ENCODE measurements around the gene COL28A1. TPM values are rescaled to one million over a fixed set of nuclear protein-coding genes. Genes with fewer than 3 reads are reported as not detected.
A peak's percentile ranks its signal among the peaks of the same experiment; 100 is the strongest.

The COL28A1 gene
- total RNA-seq, 3 donors from 2014 or later (not counting 1 experiment from before 2014, with no cell fraction given): 0.28 to 0.84 (median 0.45) TPM

GRCh38 chr7:7573701-7574100, 38.0 kb upstream of the COL28A1 start:
- Mint-ChIP-seq H3K4me3 (no peak overlapping the region), H3K27ac (no peak overlapping the region), H3K9me3 (no peaks in the 10 kb centered on the region), H3K36me3 (no peaks in the 10 kb centered on the region), H3K4me1 (peaks cover 22 to 23% of the 10 kb centered on the region in 2 donors), H3K27me3 (ENCODE audit: low read depth in 2 of 2) (no peaks in the 10 kb centered on the region)
- no peak overlapping the region for H3K27ac ChIP-seq (ENCODE audit: low read length)
- WGBS (ENCODE audit: insufficient coverage): no CpG with 5 or more reads among the region's 2 CpGs
- H3K9me3 ChIP-seq (ENCODE audit: control insufficient read depth, insufficient read depth, low read length): no peaks in the 10 kb centered on the region
- TF ChIP-seq CTCF (IDR thresholded peaks at IDR 0.05): no peak
- peaks cover 7% of the 10 kb centered on the region for H3K4me1 ChIP-seq (ENCODE audit: control insufficient read depth, insufficient read depth, low read length)
- H3K36me3 ChIP-seq (ENCODE audit: control insufficient read depth, insufficient read depth, low read length): peaks cover 6% of the 10 kb centered on the region
- intact Hi-C loops (cut with micrococcal nuclease): no loop called here
- no peak for ATAC-seq
- no peak overlapping the region for H3K4me3 ChIP-seq (ENCODE audit: low read length)
- H3K27me3 ChIP-seq (ENCODE audit: control insufficient read depth, insufficient read depth, low read length): no peaks in the 10 kb centered on the region
- DNase-seq: no peak

GRCh38 chr7:7570584-7570983, 34.9 kb upstream of the COL28A1 start:
- intact Hi-C loops (cut with micrococcal nuclease): no loop called here

DNA sequence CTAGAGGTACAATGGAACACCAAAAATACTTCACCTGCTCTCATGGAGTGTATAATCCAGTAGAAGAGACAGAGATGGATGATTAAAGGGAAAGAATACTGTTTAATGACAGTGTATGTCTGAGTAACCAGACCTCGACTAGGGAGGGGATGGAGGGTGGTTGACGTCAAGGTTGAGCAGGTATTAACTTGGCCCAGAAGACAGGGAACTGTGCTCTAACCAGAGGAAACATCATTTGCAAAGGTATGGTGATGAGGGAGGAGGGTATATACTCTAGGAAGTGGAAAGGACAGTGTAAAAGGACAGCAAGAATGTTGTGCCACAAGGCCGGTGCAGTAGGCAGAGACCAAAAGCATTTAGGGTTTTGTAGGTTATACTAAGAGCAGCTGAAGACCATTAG, 33.9 kb upstream of the COL28A1 start:
- no peak for TF ChIP-seq CTCF (IDR thresholded peaks at IDR 0.05)
- Mint-ChIP-seq H3K27ac (peak overlapping the region in 1 of 2 donors; percentile 66), H3K9me3 (no peaks in the 10 kb centered on the region), H3K36me3 (no peaks in the 10 kb centered on the region), H3K4me3 (peak overlapping the region; percentile 78), H3K27me3 (ENCODE audit: low read depth in 2 of 2) (no peaks in the 10 kb centered on the region), H3K4me1 (peaks cover 37 to 38% of the 10 kb centered on the region in 2 donors)
- Histone ChIP-seq H3K27me3 (ENCODE audit: control insufficient read depth, insufficient read depth, low read length) (no peaks in the 10 kb centered on the region), H3K4me1 (ENCODE audit: control insufficient read depth, insufficient read depth, low read length) (peaks cover 14% of the 10 kb centered on the region), H3K9me3 (ENCODE audit: control insufficient read depth, insufficient read depth, low read length) (no peaks in the 10 kb centered on the region), H3K27ac (ENCODE audit: low read length) (peak overlapping the region; percentile 81), H3K4me3 (ENCODE audit: low read length) (peak overlapping the region; percentile 13), H3K36me3 (ENCODE audit: control insufficient read depth, insufficient read depth, low read length) (peaks cover 6% of the 10 kb centered on the region)
- intact Hi-C loops (cut with micrococcal nuclease): no loop called here
- WGBS (ENCODE audit: insufficient coverage): 73% methylated on average over 3 of the region's 3 CpGs
- DNase-seq (peak in 1 of 2 donors; percentile 14), ATAC-seq (no peak)

More at GRCh38 chr7:7570584-7570983, 34.9 kb upstream of the COL28A1 start:
- peaks cover 14% of the 10 kb centered on the region for H3K4me1 ChIP-seq (ENCODE audit: control insufficient read depth, insufficient read depth, low read length)
- Mint-ChIP-seq H3K27ac (peak overlapping the region in 1 of 2 donors; percentile 66), H3K4me1 (peaks cover 37 to 38% of the 10 kb centered on the region in 2 donors), H3K27me3 (ENCODE audit: low read depth in 2 of 2) (no peaks in the 10 kb centered on the region), H3K9me3 (no peaks in the 10 kb centered on the region), H3K4me3 (no peak overlapping the region), H3K36me3 (no peaks in the 10 kb centered on the region)
- ATAC-seq: no peak
- 94% methylated on average over 3 of the region's 3 CpGs for WGBS (ENCODE audit: insufficient coverage)
- no peak overlapping the region for H3K27ac ChIP-seq (ENCODE audit: low read length)
- no peak for DNase-seq
- no peak overlapping the region for H3K4me3 ChIP-seq (ENCODE audit: low read length)
- no peaks in the 10 kb centered on the region for H3K9me3 ChIP-seq (ENCODE audit: control insufficient read depth, insufficient read depth, low read length)
- TF ChIP-seq CTCF (IDR thresholded peaks at IDR 0.05): no peak
- H3K36me3 ChIP-seq (ENCODE audit: control insufficient read depth, insufficient read depth, low read length): peaks cover 6% of the 10 kb centered on the region
- H3K27me3 ChIP-seq (ENCODE audit: control insufficient read depth, insufficient read depth, low read length): no peaks in the 10 kb centered on the region

- intact Hi-C loops (cut with micrococcal nuclease): no loop called here
- Mint-ChIP-seq H3K36me3 (no peaks in the 10 kb centered on the region), H3K27ac (peak overlapping the region in 1 of 2 donors; percentile 66), H3K9me3 (no peaks in the 10 kb centered on the region), H3K27me3 (ENCODE audit: low read depth in 2 of 2) (no peaks in the 10 kb centered on the region), H3K4me3 (peak overlapping the region; percentile 78), H3K4me1 (peaks cover 37 to 38% of the 10 kb centered on the region in 2 donors)
- ATAC-seq: no peak
- Histone ChIP-seq H3K4me1 (ENCODE audit: control insufficient read depth, insufficient read depth, low read length) (peaks cover 14% of the 10 kb centered on the region), H3K9me3 (ENCODE audit: control insufficient read depth, insufficient read depth, low read length) (no peaks in the 10 kb centered on the region), H3K27ac (ENCODE audit: low read length) (peak overlapping the region; percentile 81), H3K36me3 (ENCODE audit: control insufficient read depth, insufficient read depth, low read length) (peaks cover 6% of the 10 kb centered on the region), H3K27me3 (ENCODE audit: control insufficient read depth, insufficient read depth, low read length) (no peaks in the 10 kb centered on the region), H3K4me3 (ENCODE audit: low read length) (peak overlapping the region; percentile 13)
- DNase-seq: peak in 1 of 2 donors; percentile 64
- TF ChIP-seq CTCF (IDR thresholded peaks at IDR 0.05): no peak
- 35% methylated on average over 4 of the region's 5 CpGs for WGBS (ENCODE audit: insufficient coverage)
These were observed 33.4 kb upstream of the COL28A1 start for GRCh38 chr7:7569081-7569527.

Measured in natural killer cell (primary cell).